ENCODE results near the gene UGT1A10.

- TF ChIP-seq CTCF (conservative IDR thresholded peaks at IDR 0.05; ENCODE audit: low read length) (no peak), EZH2phosphoT487 (IDR thresholded peaks at IDR 0.05; ENCODE audit: borderline replicate concordance) (no peak)
These were observed 159.5 kb downstream of the UGT1A10 start for GRCh38 chr2:233795735-233796171.

Data from Loucy (cell line).